ENCODE measurements around the gene RPL19. TPM values are rescaled to one million over a fixed set of nuclear protein-coding genes. Genes with fewer than 3 reads are reported as not detected.

Gene RPL19
- total RNA-seq, 1 donor from 2014 or later, result 1,579 TPM

GRCh38 chr17:39231591-39232551 lies 31.8 kb downstream of the RPL19 start:
- peaks cover 25% of the 10 kb centered on the region for H3K4me1 Mint-ChIP-seq (ENCODE audit: unreplicated experiment)
- TF ChIP-seq CTCF (IDR thresholded peaks at IDR 0.05), result peak; percentile 71
- no peaks in the 10 kb centered on the region for H3K9me3 Mint-ChIP-seq (ENCODE audit: unreplicated experiment)
- H3K27ac Mint-ChIP-seq (ENCODE audit: unreplicated experiment), result peak overlapping the region; percentile 41
- no peak overlapping the region for H3K4me3 Mint-ChIP-seq (ENCODE audit: unreplicated experiment)
- no peak for DNase-seq (ENCODE audit: extremely low spot score, unreplicated experiment)
- no peaks in the 10 kb centered on the region for H3K36me3 Mint-ChIP-seq (ENCODE audit: unreplicated experiment)
- peaks cover 10% of the 10 kb centered on the region for H3K27me3 Mint-ChIP-seq (ENCODE audit: unreplicated experiment)

- H3K27me3 Mint-ChIP-seq (ENCODE audit: unreplicated experiment), result peaks cover 10% of the 10 kb centered on the region
- H3K4me1 Mint-ChIP-seq (ENCODE audit: unreplicated experiment), result peaks cover 28% of the 10 kb centered on the region
- H3K27ac Mint-ChIP-seq (ENCODE audit: unreplicated experiment), result no peak overlapping the region
- DNase-seq (ENCODE audit: extremely low spot score, unreplicated experiment), result no peak
- no peak overlapping the region for H3K4me3 Mint-ChIP-seq (ENCODE audit: unreplicated experiment)
- no peaks in the 10 kb centered on the region for H3K36me3 Mint-ChIP-seq (ENCODE audit: unreplicated experiment)
- peak; percentile 65 for TF ChIP-seq CTCF (IDR thresholded peaks at IDR 0.05)
- no peaks in the 10 kb centered on the region for H3K9me3 Mint-ChIP-seq (ENCODE audit: unreplicated experiment)
Measured at GRCh38 chr17:39235555-39236449, 35.7 kb downstream of the RPL19 start.

- H3K4me3 Mint-ChIP-seq (ENCODE audit: unreplicated experiment), result no peak overlapping the region
- no peak for DNase-seq (ENCODE audit: extremely low spot score, unreplicated experiment)
- H3K36me3 Mint-ChIP-seq (ENCODE audit: unreplicated experiment), result no peaks in the 10 kb centered on the region
- no peak overlapping the region for H3K27ac Mint-ChIP-seq (ENCODE audit: unreplicated experiment)
- peaks cover 10% of the 10 kb centered on the region for H3K27me3 Mint-ChIP-seq (ENCODE audit: unreplicated experiment)
- peaks cover 24% of the 10 kb centered on the region for H3K4me1 Mint-ChIP-seq (ENCODE audit: unreplicated experiment)
- no peak for TF ChIP-seq CTCF (IDR thresholded peaks at IDR 0.05)
- H3K9me3 Mint-ChIP-seq (ENCODE audit: unreplicated experiment), result no peaks in the 10 kb centered on the region
Measured at GRCh38 chr17:39236450-39236927, 36.4 kb downstream of the RPL19 start.

- Mint-ChIP-seq H3K27ac (ENCODE audit: unreplicated experiment) (no peak overlapping the region), H3K9me3 (ENCODE audit: unreplicated experiment) (no peaks in the 10 kb centered on the region), H3K4me1 (ENCODE audit: unreplicated experiment) (peaks cover 19% of the 10 kb centered on the region), H3K4me3 (ENCODE audit: unreplicated experiment) (no peak overlapping the region), H3K36me3 (ENCODE audit: unreplicated experiment) (no peaks in the 10 kb centered on the region), H3K27me3 (ENCODE audit: unreplicated experiment) (peaks cover 7% of the 10 kb centered on the region)
- no peak for TF ChIP-seq CTCF (IDR thresholded peaks at IDR 0.05)
- no peak for DNase-seq (ENCODE audit: extremely low spot score, unreplicated experiment)
Measured at GRCh38 chr17:39236981-39237441, 36.9 kb downstream of the RPL19 start.

Data from osteocyte (in vitro differentiated cells).